Thymus (tissue), 11 donors: Measurements from ENCODE around the gene AFAP1. TPM values are rescaled to one million over a fixed set of nuclear protein-coding genes. Genes with fewer than 3 reads are reported as not detected.

Experiments
- DNase-seq, 9 donors: peaks; one replicate each; pipeline ENCODE4 v3.0.0-alpha.2; 2013; ENCODE audit warnings: low spot score in 9 of 9, low read depth in 6 of 9, missing footprints in 1 of 9
- H3K27ac ChIP-seq, 2 donors: one replicate each; pipeline ENCODE4 v1.5.1; 2013; ENCODE audit warnings: control low read depth in 1 of 2, low read depth in 1 of 2, low read length in 1 of 2, mild to moderate bottlenecking in 1 of 2, moderate library complexity in 1 of 2
- H3K27me3 ChIP-seq, 2 donors: one replicate each; pipeline ENCODE4 v1.5.1; 2013; ENCODE audit warnings: low read length in 1 of 2; ENCODE audit not compliant: control insufficient read depth in 2 of 2, insufficient read depth in 1 of 2
- H3K36me3 ChIP-seq, 2 donors: one replicate each; pipeline ENCODE4 v1.5.1; 2013; ENCODE audit warnings: low read length in 1 of 2, mild to moderate bottlenecking in 1 of 2, moderate library complexity in 1 of 2; ENCODE audit not compliant: control insufficient read depth in 2 of 2, insufficient read depth in 2 of 2
- H3K4me1 ChIP-seq, 2 donors: one replicate each; pipeline ENCODE4 v1.5.1; 2013; ENCODE audit warnings: low read length in 2 of 2; ENCODE audit not compliant: control insufficient read depth in 2 of 2, insufficient read depth in 2 of 2
- H3K4me3 ChIP-seq, 2 donors: one replicate each; pipeline ENCODE4 v1.5.1; 2013; ENCODE audit warnings: low read length in 2 of 2, control low read depth in 1 of 2, mild to moderate bottlenecking in 1 of 2
- H3K9me3 ChIP-seq, 2 donors: one replicate each; pipeline ENCODE4 v1.5.1; 2013; ENCODE audit warnings: low read length in 1 of 2, mild to moderate bottlenecking in 1 of 2; ENCODE audit not compliant: control insufficient read depth in 2 of 2, insufficient read depth in 1 of 2
- whole genome bisulfite sequencing: extraction: QIAGEN DNeasy Blood & Tissue Kit; methylation state at CpG from one replicate; pipeline ENCODE4 v1.1.7; 2013; 5-methylcytosine and 5-hydroxymethylcytosine counted together
- polyA plus RNA-seq: library from polyadenylated mRNA; stranded (reverse); fragments of 200-250 nt; gene quantifications from one replicate; pipeline ENCODE4 v1.2.3, GENCODE V29; 2013
- total RNA-seq: library from RNA; stranded (reverse); fragments of 120-200 nt; gene quantifications from one replicate; pipeline ENCODE4 v1.2.4, GENCODE V29; 2013
- donor health status: healthy.

The AFAP1 gene
- total and polyA plus RNA-seq, 2 donors = 3.2 to 4.5 TPM

GRCh38 chr4:7878323-7878722 is 61.3 kb downstream of the AFAP1 start:
- H3K9me3 ChIP-seq = no peaks in the 10 kb centered on the region
- no peak overlapping the region for H3K27ac ChIP-seq
- WGBS = 97% methylated on average over 6 of the region's 6 CpGs

GRCh38 chr4:7877176-7877575 is 62.5 kb downstream of the AFAP1 start:
- no peak overlapping the region for H3K4me3 ChIP-seq
- 85% methylated on average over 6 of the region's 6 CpGs for WGBS
- no peak overlapping the region for H3K27ac ChIP-seq
- DNase-seq = no peak
- H3K36me3 ChIP-seq = no peaks in the 10 kb centered on the region
- no peaks in the 10 kb centered on the region for H3K9me3 ChIP-seq
- no peaks in the 10 kb centered on the region for H3K4me1 ChIP-seq
- no peaks in the 10 kb centered on the region for H3K27me3 ChIP-seq

More at GRCh38 chr4:7878323-7878722, 61.3 kb downstream of the AFAP1 start:
- no peak for DNase-seq
- Histone ChIP-seq H3K4me3 (no peak overlapping the region), H3K36me3 (no peaks in the 10 kb centered on the region), H3K4me1 (no peaks in the 10 kb centered on the region), H3K27me3 (no peaks in the 10 kb centered on the region)

- Histone ChIP-seq H3K36me3 (no peaks in the 10 kb centered on the region), H3K9me3 (no peaks in the 10 kb centered on the region), H3K27ac (no peak overlapping the region), H3K4me1 (no peaks in the 10 kb centered on the region), H3K27me3 (no peaks in the 10 kb centered on the region), H3K4me3 (no peak overlapping the region)
- WGBS = 48% methylated on average over 15 of the region's 15 CpGs
- no peak for DNase-seq
These were observed 63.3 kb downstream of the AFAP1 start for GRCh38 chr4:7876201-7876875.

GRCh38 chr4:7874838-7875237 is 64.8 kb downstream of the AFAP1 start:
- no peak overlapping the region for H3K27ac ChIP-seq
- H3K4me1 ChIP-seq = no peaks in the 10 kb centered on the region
- 96% methylated on average over 3 of the region's 3 CpGs for WGBS
- H3K36me3 ChIP-seq = no peaks in the 10 kb centered on the region
- no peak overlapping the region for H3K4me3 ChIP-seq
- no peak for DNase-seq
- H3K9me3 ChIP-seq = no peaks in the 10 kb centered on the region
- no peaks in the 10 kb centered on the region for H3K27me3 ChIP-seq

GRCh38 chr4:7873881-7874280 is 65.8 kb downstream of the AFAP1 start:
- H3K27me3 ChIP-seq = no peaks in the 10 kb centered on the region
- no peaks in the 10 kb centered on the region for H3K4me1 ChIP-seq
- DNase-seq = no peak
- WGBS = 94% methylated on average over 1 of the region's 1 CpG
- no peaks in the 10 kb centered on the region for H3K9me3 ChIP-seq
- H3K4me3 ChIP-seq = no peak overlapping the region
- H3K36me3 ChIP-seq = no peaks in the 10 kb centered on the region
- H3K27ac ChIP-seq = no peak overlapping the region

GRCh38 chr4:7872264-7872771 is 67.3 kb downstream of the AFAP1 start:
- no peaks in the 10 kb centered on the region for H3K4me1 ChIP-seq
- DNase-seq = peak in 1 of 9 donors; percentile 26
- no peaks in the 10 kb centered on the region for H3K9me3 ChIP-seq
- H3K27ac ChIP-seq = peak overlapping the region in 1 of 2 donors; percentile 23
- no peaks in the 10 kb centered on the region for H3K27me3 ChIP-seq
- WGBS = 87% methylated on average over 4 of the region's 4 CpGs
- no peak overlapping the region for H3K4me3 ChIP-seq
- H3K36me3 ChIP-seq = no peaks in the 10 kb centered on the region

- Histone ChIP-seq H3K4me3 (no peak overlapping the region), H3K36me3 (no peaks in the 10 kb centered on the region), H3K4me1 (no peaks in the 10 kb centered on the region), H3K9me3 (no peaks in the 10 kb centered on the region), H3K27me3 (no peaks in the 10 kb centered on the region), H3K27ac (no peak overlapping the region)
- WGBS = 95% methylated on average over 16 of the region's 16 CpGs
- no peak for DNase-seq
These were observed 68.3 kb downstream of the AFAP1 start for GRCh38 chr4:7871356-7871755.

GRCh38 chr4:7868892-7869471 is 70.7 kb downstream of the AFAP1 start:
- Histone ChIP-seq H3K36me3 (no peaks in the 10 kb centered on the region), H3K27me3 (no peaks in the 10 kb centered on the region), H3K9me3 (no peaks in the 10 kb centered on the region), H3K4me1 (no peaks in the 10 kb centered on the region), H3K4me3 (no peak overlapping the region), H3K27ac (no peak overlapping the region)
- DNase-seq = no peak
- 96% methylated on average over 4 of the region's 4 CpGs for WGBS

GRCh38 chr4:7868436-7868775 is 71.3 kb downstream of the AFAP1 start:
- WGBS = 92% methylated on average over 6 of the region's 6 CpGs
- no peak overlapping the region for H3K27ac ChIP-seq

More at GRCh38 chr4:7868436-7868775, 71.3 kb downstream of the AFAP1 start:
- H3K36me3 ChIP-seq = no peaks in the 10 kb centered on the region
- no peaks in the 10 kb centered on the region for H3K4me1 ChIP-seq
- no peaks in the 10 kb centered on the region for H3K9me3 ChIP-seq
- no peak overlapping the region for H3K4me3 ChIP-seq
- no peak for DNase-seq
- no peaks in the 10 kb centered on the region for H3K27me3 ChIP-seq
